ENCODE results near the gene CTSC.

The CTSC gene

GRCh38 chr11:88337181-88337986 lies at the start of gene CTSC:
Gene CTSC, minus strand, starts transcription at chr11:88337736. Its CDS starts 64 bp downstream, at chr11:88337672.
- peak; percentile 87 for DNase-seq

GRCh38 chr11:88384669-88385005 lies 47.1 kb upstream of the CTSC start:
- DNase-seq, result no peak

GRCh38 chr11:88384004-88384668 lies 46.6 kb upstream of the CTSC start:
- DNase-seq, result no peak

- DNase-seq, result no peak
Observed at GRCh38 chr11:88383447-88383846, 45.9 kb upstream of the CTSC start.

- no peak for DNase-seq
Observed at GRCh38 chr11:88379130-88379529, 41.6 kb upstream of the CTSC start.

- no peak for DNase-seq
Observed at GRCh38 chr11:88378422-88379066, 41.0 kb upstream of the CTSC start.

- DNase-seq, result no peak
Observed at GRCh38 chr11:88377646-88378045, 40.1 kb upstream of the CTSC start.

GRCh38 chr11:88377144-88377543 lies 39.6 kb upstream of the CTSC start:
- DNase-seq, result no peak

- DNase-seq, result no peak
Observed at GRCh38 chr11:88375927-88376470, 38.5 kb upstream of the CTSC start.

GRCh38 chr11:88370782-88371181 lies 33.2 kb upstream of the CTSC start:
- no peak for DNase-seq

- DNase-seq, result peak; percentile 2
Observed at GRCh38 chr11:88367310-88367709, 29.8 kb upstream of the CTSC start.

- no peak for DNase-seq
Observed at GRCh38 chr11:88363648-88364065, 26.1 kb upstream of the CTSC start.

- no peak for DNase-seq
Observed at GRCh38 chr11:88363004-88363403, 25.5 kb upstream of the CTSC start.

- no peak for DNase-seq
Observed at GRCh38 chr11:88360141-88360540, 22.6 kb upstream of the CTSC start.

GRCh38 chr11:88359541-88359940 lies 22.0 kb upstream of the CTSC start:
- DNase-seq, result no peak

GRCh38 chr11:88359114-88359513 lies 21.6 kb upstream of the CTSC start:
- DNase-seq, result no peak

- no peak for DNase-seq
Observed at GRCh38 chr11:88358040-88358431, 20.5 kb upstream of the CTSC start.

GRCh38 chr11:88357323-88358039 lies 19.9 kb upstream of the CTSC start:
- DNase-seq, result no peak

GRCh38 chr11:88355887-88356286 lies 18.4 kb upstream of the CTSC start:
- DNase-seq, result no peak

GRCh38 chr11:88354912-88355311 lies 17.4 kb upstream of the CTSC start:
- no peak for DNase-seq

- no peak for DNase-seq
Observed at GRCh38 chr11:88353835-88354496, 16.4 kb upstream of the CTSC start.

GRCh38 chr11:88353386-88353785 lies 15.8 kb upstream of the CTSC start:
- no peak for DNase-seq

GRCh38 chr11:88352139-88352538 lies 14.6 kb upstream of the CTSC start:
- no peak for DNase-seq

Data from CD4-positive, alpha-beta T cell treated with Interferon gamma for 1 hour (primary cell).